NCI-H1092 treated with DMSO at 0.1 percent for 48 hours (cell line): ENCODE measurements around the gene MARCO.

Experiments used
- DNase-seq: peaks from one replicate; lab custom pipeline; 2025; lab: John Stamatoyannopoulos, UW

The MARCO gene

DNA sequence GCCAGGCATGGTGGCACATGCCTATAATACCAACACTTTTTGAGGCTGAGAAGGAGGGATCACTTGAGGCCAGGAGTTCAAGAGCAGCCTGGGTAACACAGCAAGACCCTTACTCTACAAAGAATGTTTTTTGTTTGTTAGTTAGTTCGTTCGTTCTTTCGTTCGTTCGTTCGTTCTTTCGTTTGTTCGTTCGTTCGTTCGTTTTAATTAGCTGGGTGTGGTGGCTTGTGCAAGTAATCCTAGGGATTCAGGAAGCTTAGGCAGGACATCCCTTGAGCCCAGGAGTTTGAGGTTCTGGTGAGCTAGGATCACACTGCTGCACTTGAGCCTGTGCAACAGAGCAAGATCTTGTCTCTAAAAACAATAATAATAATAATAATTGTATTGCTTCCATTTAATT lies 98.7 kb downstream of the MARCO start:
- no peak for DNase-seq
